Measurements from ENCODE around the gene GPX6.

DNA sequence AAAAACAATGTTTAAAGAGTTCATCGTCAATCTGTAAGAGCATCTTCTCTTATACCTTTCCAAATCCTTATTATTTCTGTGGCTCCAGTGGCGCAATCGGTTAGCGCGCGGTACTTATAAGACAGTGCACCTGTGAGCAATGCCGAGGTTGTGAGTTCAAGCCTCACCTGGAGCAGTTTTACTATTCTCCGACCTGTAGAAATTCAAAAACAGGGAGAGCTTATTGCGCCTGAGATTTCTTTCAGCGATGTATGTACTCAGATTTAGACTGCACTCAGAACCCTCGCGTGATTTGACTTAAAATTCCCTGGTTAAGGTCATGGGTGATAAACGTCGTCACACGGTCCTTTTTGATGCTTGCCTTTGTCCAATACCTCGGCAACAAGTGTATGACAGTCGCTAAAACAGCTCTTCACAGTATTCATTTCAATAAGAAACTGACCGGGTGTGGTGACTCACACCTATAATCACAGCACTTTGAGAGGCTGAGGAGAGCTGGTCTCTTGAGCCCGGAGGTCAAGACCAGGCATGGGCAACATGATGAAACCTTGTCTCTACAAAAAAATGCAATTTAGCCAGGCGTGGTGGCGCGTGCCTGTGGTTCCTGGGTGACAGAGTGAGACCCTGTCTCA, 22.0 kb upstream of the GPX6 start:
- TF ChIP-seq, protein P1, sequence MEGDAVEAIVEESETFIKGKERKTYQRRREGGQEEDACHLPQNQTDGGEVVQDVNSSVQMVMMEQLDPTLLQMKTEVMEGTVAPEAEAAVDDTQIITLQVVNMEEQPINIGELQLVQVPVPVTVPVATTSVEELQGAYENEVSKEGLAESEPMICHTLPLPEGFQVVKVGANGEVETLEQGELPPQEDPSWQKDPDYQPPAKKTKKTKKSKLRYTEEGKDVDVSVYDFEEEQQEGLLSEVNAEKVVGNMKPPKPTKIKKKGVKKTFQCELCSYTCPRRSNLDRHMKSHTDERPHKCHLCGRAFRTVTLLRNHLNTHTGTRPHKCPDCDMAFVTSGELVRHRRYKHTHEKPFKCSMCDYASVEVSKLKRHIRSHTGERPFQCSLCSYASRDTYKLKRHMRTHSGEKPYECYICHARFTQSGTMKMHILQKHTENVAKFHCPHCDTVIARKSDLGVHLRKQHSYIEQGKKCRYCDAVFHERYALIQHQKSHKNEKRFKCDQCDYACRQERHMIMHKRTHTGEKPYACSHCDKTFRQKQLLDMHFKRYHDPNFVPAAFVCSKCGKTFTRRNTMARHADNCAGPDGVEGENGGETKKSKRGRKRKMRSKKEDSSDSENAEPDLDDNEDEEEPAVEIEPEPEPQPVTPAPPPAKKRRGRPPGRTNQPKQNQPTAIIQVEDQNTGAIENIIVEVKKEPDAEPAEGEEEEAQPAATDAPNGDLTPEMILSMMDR (IDR thresholded peaks at IDR 0.05 in 8 of 11, conservative IDR thresholded peaks at IDR 0.05 in 3 of 11) = no peak
- no peak for TF ChIP-seq POLR2A (IDR thresholded peaks at IDR 0.05)

Measured in spleen (tissue), 7 donors.